Stimulated activated CD8-positive, alpha-beta memory T cell treated with anti-CD3 and anti-CD28 coated beads, Interleukin-4, amount 100 ng/mL, for 1 hour (primary cell): ENCODE data around the gene SGTA.
A peak's percentile ranks its signal among the peaks of the same experiment; 100 is the strongest.

Experiments
- DNase-seq, 2 donors: peaks; one replicate each; pipeline ENCODE4 v3.0.0-alpha.2; 2020; ENCODE audit warnings: low read depth in 2 of 2, low spot score in 1 of 2

Gene SGTA

GRCh38 chr19:2756477-2756876 is 26.6 kb downstream of the SGTA start:
- DNase-seq: no peak

GRCh38 chr19:2755811-2756210 is 27.3 kb downstream of the SGTA start:
- no peak for DNase-seq

- DNase-seq: no peak
These were observed 27.7 kb downstream of the SGTA start for GRCh38 chr19:2755448-2755705.

GRCh38 chr19:2754659-2755447 is 28.2 kb downstream of the SGTA start:
- DNase-seq: no peak

- no peak for DNase-seq
These were observed 31.6 kb downstream of the SGTA start for GRCh38 chr19:2751438-2751830.

GRCh38 chr19:2750808-2751437 is 32.1 kb downstream of the SGTA start:
- no peak for DNase-seq

GRCh38 chr19:2747349-2747748 is 35.7 kb downstream of the SGTA start:
- no peak for DNase-seq

GRCh38 chr19:2744113-2744512 is 39.0 kb downstream of the SGTA start:
- DNase-seq: no peak

GRCh38 chr19:2743099-2743498 is 40.0 kb downstream of the SGTA start:
- no peak for DNase-seq

GRCh38 chr19:2740314-2740656 is 42.8 kb downstream of the SGTA start:
- DNase-seq: no peak

- peak; percentile 93 to 98 for DNase-seq
These were observed 43.3 kb downstream of the SGTA start, which contains the start of gene SLC39A3 for GRCh38 chr19:2739602-2740313. Gene SLC39A3 (minus strand): TSS chr19:2740017. CDS start chr19:2737257, 2,760 bp downstream.

GRCh38 chr19:2736550-2737190 is 46.4 kb downstream of the SGTA start:
- no peak for DNase-seq

GRCh38 chr19:2735374-2735773 is 47.7 kb downstream of the SGTA start:
- no peak for DNase-seq

- DNase-seq: no peak
These were observed 48.3 kb downstream of the SGTA start for GRCh38 chr19:2734589-2735288.

- DNase-seq: no peak
These were observed 49.0 kb downstream of the SGTA start for GRCh38 chr19:2733930-2734588.

GRCh38 chr19:2732883-2733282 is 50.2 kb downstream of the SGTA start:
- no peak for DNase-seq

GRCh38 chr19:2732157-2732725 is 50.8 kb downstream of the SGTA start:
- DNase-seq: no peak

GRCh38 chr19:2731181-2731995 is 51.7 kb downstream of the SGTA start:
- no peak for DNase-seq

GRCh38 chr19:2729943-2730818 is 52.9 kb downstream of the SGTA start:
- no peak for DNase-seq
